ENCODE measurements around the gene NTM.

The NTM gene

GRCh38 chr11:131889146-131889577 lies 518.7 kb downstream of the NTM start:
- H3K9me3 ChIP-seq (ENCODE audit: control insufficient read depth, low read length) = no peaks in the 10 kb centered on the region
- H3K4me3 ChIP-seq (ENCODE audit: insufficient read depth, low read depth, low read length, poor library complexity, severe bottlenecking) = no peak overlapping the region
- no peaks in the 10 kb centered on the region for H3K27me3 ChIP-seq (replicated peaks; ENCODE audit: control insufficient read depth, insufficient read depth, low read length, poor library complexity, severe bottlenecking)
- no peaks in the 10 kb centered on the region for H3K4me1 ChIP-seq (ENCODE audit: control insufficient read depth, insufficient read depth, low read length, poor library complexity, severe bottlenecking)
- no peaks in the 10 kb centered on the region for H3K36me3 ChIP-seq (ENCODE audit: control insufficient read depth, insufficient read depth, low read length)
- H3K27ac ChIP-seq (ENCODE audit: insufficient read depth, low read length, poor library complexity, severe bottlenecking) = no peak overlapping the region
- DNase-seq = no peak

GRCh38 chr11:131889760-131890581 lies 519.6 kb downstream of the NTM start:
- Histone ChIP-seq H3K4me1 (ENCODE audit: control insufficient read depth, insufficient read depth, low read length, poor library complexity, severe bottlenecking) (no peaks in the 10 kb centered on the region), H3K36me3 (ENCODE audit: control insufficient read depth, insufficient read depth, low read length) (no peaks in the 10 kb centered on the region), H3K4me3 (ENCODE audit: insufficient read depth, low read depth, low read length, poor library complexity, severe bottlenecking) (no peak overlapping the region), H3K27ac (ENCODE audit: insufficient read depth, low read length, poor library complexity, severe bottlenecking) (no peak overlapping the region), H3K27me3 (replicated peaks; ENCODE audit: control insufficient read depth, insufficient read depth, low read length, poor library complexity, severe bottlenecking) (no peaks in the 10 kb centered on the region), H3K9me3 (ENCODE audit: control insufficient read depth, low read length) (no peaks in the 10 kb centered on the region)
- no peak for DNase-seq

- DNase-seq = no peak
- no peaks in the 10 kb centered on the region for H3K4me1 ChIP-seq (ENCODE audit: control insufficient read depth, insufficient read depth, low read length, poor library complexity, severe bottlenecking)
Measured at GRCh38 chr11:131893103-131893890, 522.9 kb downstream of the NTM start.

DNA sequence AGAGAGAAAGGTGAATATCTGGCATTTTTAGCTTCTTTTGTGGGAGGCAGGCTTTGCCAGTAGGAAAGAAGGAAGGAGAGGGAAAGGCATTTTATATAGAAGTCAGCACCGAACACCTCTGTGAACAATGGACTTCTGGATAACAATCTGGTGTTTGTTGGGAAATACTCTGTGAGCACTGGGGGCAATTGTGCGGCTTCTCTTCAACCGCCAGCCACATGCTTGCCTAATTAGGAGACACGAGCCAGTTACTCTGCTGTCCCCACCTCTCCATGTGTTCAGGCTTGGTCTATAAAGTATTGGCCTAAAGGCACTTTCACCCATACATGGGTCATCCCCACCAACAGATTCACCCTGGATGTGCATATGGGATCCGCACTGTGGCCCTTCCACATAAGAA lies 523.6 kb downstream of the NTM start:
- Histone ChIP-seq H3K9me3 (ENCODE audit: control insufficient read depth, low read length) (no peaks in the 10 kb centered on the region), H3K27ac (ENCODE audit: insufficient read depth, low read length, poor library complexity, severe bottlenecking) (no peak overlapping the region), H3K36me3 (ENCODE audit: control insufficient read depth, insufficient read depth, low read length) (no peaks in the 10 kb centered on the region), H3K27me3 (replicated peaks; ENCODE audit: control insufficient read depth, insufficient read depth, low read length, poor library complexity, severe bottlenecking) (no peaks in the 10 kb centered on the region), H3K4me3 (ENCODE audit: insufficient read depth, low read depth, low read length, poor library complexity, severe bottlenecking) (no peak overlapping the region), H3K4me1 (ENCODE audit: control insufficient read depth, insufficient read depth, low read length, poor library complexity, severe bottlenecking) (no peaks in the 10 kb centered on the region)
- no peak for DNase-seq

More at GRCh38 chr11:131893103-131893890, 522.9 kb downstream of the NTM start:
- Histone ChIP-seq H3K9me3 (ENCODE audit: control insufficient read depth, low read length) (no peaks in the 10 kb centered on the region), H3K27me3 (replicated peaks; ENCODE audit: control insufficient read depth, insufficient read depth, low read length, poor library complexity, severe bottlenecking) (no peaks in the 10 kb centered on the region), H3K4me3 (ENCODE audit: insufficient read depth, low read depth, low read length, poor library complexity, severe bottlenecking) (no peak overlapping the region), H3K27ac (ENCODE audit: insufficient read depth, low read length, poor library complexity, severe bottlenecking) (no peak overlapping the region), H3K36me3 (ENCODE audit: control insufficient read depth, insufficient read depth, low read length) (no peaks in the 10 kb centered on the region)

- no peaks in the 10 kb centered on the region for H3K27me3 ChIP-seq (replicated peaks; ENCODE audit: control insufficient read depth, insufficient read depth, low read length, poor library complexity, severe bottlenecking)
- H3K27ac ChIP-seq (ENCODE audit: insufficient read depth, low read length, poor library complexity, severe bottlenecking) = no peak overlapping the region
- no peak overlapping the region for H3K4me3 ChIP-seq (ENCODE audit: insufficient read depth, low read depth, low read length, poor library complexity, severe bottlenecking)
- H3K4me1 ChIP-seq (ENCODE audit: control insufficient read depth, insufficient read depth, low read length, poor library complexity, severe bottlenecking) = no peaks in the 10 kb centered on the region
- no peak for DNase-seq
- no peaks in the 10 kb centered on the region for H3K9me3 ChIP-seq (ENCODE audit: control insufficient read depth, low read length)
- H3K36me3 ChIP-seq (ENCODE audit: control insufficient read depth, insufficient read depth, low read length) = no peaks in the 10 kb centered on the region
Measured at GRCh38 chr11:131894615-131895544, 524.5 kb downstream of the NTM start.

DNA sequence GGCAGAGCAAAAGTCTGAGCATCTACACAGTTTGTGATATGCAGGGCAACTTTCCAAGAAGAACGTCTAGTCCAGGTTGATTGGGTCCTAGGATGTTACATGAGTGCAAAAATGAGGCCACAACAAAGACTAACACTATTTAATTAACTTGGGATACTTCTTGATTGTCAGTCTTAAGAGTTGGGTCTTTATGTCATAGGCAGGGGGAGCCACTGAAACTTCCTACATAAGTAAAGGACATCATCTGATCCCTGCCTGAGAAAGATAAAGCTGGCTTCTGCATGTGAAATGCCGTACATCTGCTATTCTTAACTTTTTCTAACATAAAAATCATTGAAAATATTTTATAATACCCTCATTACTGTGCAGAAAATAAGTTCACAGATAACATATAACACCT lies 525.5 kb downstream of the NTM start:
- no peaks in the 10 kb centered on the region for H3K36me3 ChIP-seq (ENCODE audit: control insufficient read depth, insufficient read depth, low read length)
- no peaks in the 10 kb centered on the region for H3K27me3 ChIP-seq (replicated peaks; ENCODE audit: control insufficient read depth, insufficient read depth, low read length, poor library complexity, severe bottlenecking)
- no peak overlapping the region for H3K4me3 ChIP-seq (ENCODE audit: insufficient read depth, low read depth, low read length, poor library complexity, severe bottlenecking)
- no peaks in the 10 kb centered on the region for H3K4me1 ChIP-seq (ENCODE audit: control insufficient read depth, insufficient read depth, low read length, poor library complexity, severe bottlenecking)
- no peaks in the 10 kb centered on the region for H3K9me3 ChIP-seq (ENCODE audit: control insufficient read depth, low read length)
- H3K27ac ChIP-seq (ENCODE audit: insufficient read depth, low read length, poor library complexity, severe bottlenecking) = no peak overlapping the region
- DNase-seq = no peak

GRCh38 chr11:131896978-131897615 lies 526.7 kb downstream of the NTM start:
- Histone ChIP-seq H3K36me3 (ENCODE audit: control insufficient read depth, insufficient read depth, low read length) (no peaks in the 10 kb centered on the region), H3K27ac (ENCODE audit: insufficient read depth, low read length, poor library complexity, severe bottlenecking) (no peak overlapping the region), H3K27me3 (replicated peaks; ENCODE audit: control insufficient read depth, insufficient read depth, low read length, poor library complexity, severe bottlenecking) (no peaks in the 10 kb centered on the region), H3K4me1 (ENCODE audit: control insufficient read depth, insufficient read depth, low read length, poor library complexity, severe bottlenecking) (no peaks in the 10 kb centered on the region), H3K9me3 (ENCODE audit: control insufficient read depth, low read length) (no peaks in the 10 kb centered on the region), H3K4me3 (ENCODE audit: insufficient read depth, low read depth, low read length, poor library complexity, severe bottlenecking) (no peak overlapping the region)
- no peak for DNase-seq

GRCh38 chr11:131897956-131898355 lies 527.5 kb downstream of the NTM start:
- H3K27ac ChIP-seq (ENCODE audit: insufficient read depth, low read length, poor library complexity, severe bottlenecking) = no peak overlapping the region
- H3K36me3 ChIP-seq (ENCODE audit: control insufficient read depth, insufficient read depth, low read length) = no peaks in the 10 kb centered on the region
- no peaks in the 10 kb centered on the region for H3K4me1 ChIP-seq (ENCODE audit: control insufficient read depth, insufficient read depth, low read length, poor library complexity, severe bottlenecking)
- no peak overlapping the region for H3K4me3 ChIP-seq (ENCODE audit: insufficient read depth, low read depth, low read length, poor library complexity, severe bottlenecking)
- no peak for DNase-seq
- H3K9me3 ChIP-seq (ENCODE audit: control insufficient read depth, low read length) = no peaks in the 10 kb centered on the region
- H3K27me3 ChIP-seq (replicated peaks; ENCODE audit: control insufficient read depth, insufficient read depth, low read length, poor library complexity, severe bottlenecking) = no peaks in the 10 kb centered on the region

GRCh38 chr11:131898949-131899348 lies 528.5 kb downstream of the NTM start:
- Histone ChIP-seq H3K9me3 (ENCODE audit: control insufficient read depth, low read length) (no peaks in the 10 kb centered on the region), H3K27ac (ENCODE audit: insufficient read depth, low read length, poor library complexity, severe bottlenecking) (no peak overlapping the region), H3K27me3 (replicated peaks; ENCODE audit: control insufficient read depth, insufficient read depth, low read length, poor library complexity, severe bottlenecking) (no peaks in the 10 kb centered on the region), H3K4me3 (ENCODE audit: insufficient read depth, low read depth, low read length, poor library complexity, severe bottlenecking) (no peak overlapping the region), H3K4me1 (ENCODE audit: control insufficient read depth, insufficient read depth, low read length, poor library complexity, severe bottlenecking) (no peaks in the 10 kb centered on the region), H3K36me3 (ENCODE audit: control insufficient read depth, insufficient read depth, low read length) (no peaks in the 10 kb centered on the region)
- DNase-seq = no peak

Data from effector memory CD4-positive, alpha-beta T cell (primary cell).